Measurements from ENCODE around the gene THRB. TPM values are rescaled to one million over a fixed set of nuclear protein-coding genes. Genes with fewer than 3 reads are reported as not detected.

THRB gene
- total and polyA plus RNA-seq, 2 donors (not counting 3 experiments of a cell fraction or from before 2014, with no cell fraction given), result 0.06 TPM; not detected in 1

DNA sequence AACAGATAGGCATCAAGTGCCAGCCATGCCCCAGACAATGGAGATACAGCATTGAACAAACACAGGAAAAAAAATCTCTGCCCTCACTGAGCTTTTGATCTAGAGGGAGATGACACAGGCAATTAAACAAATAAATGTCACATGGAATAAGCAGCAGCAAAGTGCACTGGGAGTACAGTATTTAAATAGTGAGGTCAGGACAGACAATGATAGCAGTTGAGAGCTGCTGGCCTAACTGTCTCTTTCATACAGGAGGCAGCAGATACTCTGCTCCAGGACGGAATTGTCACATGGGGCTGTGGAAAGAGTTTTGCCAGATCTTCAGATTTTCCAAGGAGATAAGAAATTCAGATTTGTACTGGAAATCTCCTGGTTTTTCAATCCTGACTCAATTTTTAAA is 241.3 kb downstream of the THRB start:
- DNase-seq (ENCODE audit: low read depth, low spot score) (no peak), FAIRE-seq (no peak)
- intact Hi-C loops (cut with micrococcal nuclease), result no loop called here
- no peak overlapping the region for H3K9ac ChIP-seq (replicated peaks; ENCODE audit: extremely low read depth, insufficient read depth, low read length)
- H3K79me2 ChIP-seq (ENCODE audit: control insufficient read depth, insufficient read depth, low read length), result no peaks in the 10 kb centered on the region
- no peaks in the 10 kb centered on the region for H4K20me1 ChIP-seq (replicated peaks; ENCODE audit: control insufficient read depth, extremely low read depth, insufficient read depth, low read length)
- no peaks in the 10 kb centered on the region for H3K9me1 ChIP-seq (replicated peaks; ENCODE audit: control insufficient read depth, extremely low read depth, insufficient read depth, low read length)
- H3K27ac ChIP-seq (ENCODE audit: insufficient read depth, low read depth, low read length), result no peak overlapping the region
- no peak overlapping the region for H3K4me3 ChIP-seq (replicated peaks in 1 of 3; ENCODE audit: insufficient read depth in 1 of 3, low read depth in 1 of 3, low read length in 3 of 3)
- H2AFZ ChIP-seq (ENCODE audit: low read depth, low read length), result no peak overlapping the region
- BruUV-seq (replicated peaks), result no TSS peak
- no peaks in the 10 kb centered on the region for H3K36me3 ChIP-seq (ENCODE audit: control insufficient read depth in 2 of 2, extremely low read depth in 1 of 2, insufficient read depth in 2 of 2, low read length in 2 of 2)
- TF ChIP-seq EZH2 (IDR thresholded peaks at IDR 0.05; ENCODE audit: borderline replicate concordance, low read depth, low read length, severe bottlenecking), result no peak
- TF ChIP-seq JUN (IDR thresholded peaks at IDR 0.05; ENCODE audit: borderline replicate concordance, insufficient read depth, insufficient read length, low read depth), result no peak
- no peak for TF ChIP-seq FOS (IDR thresholded peaks at IDR 0.05; ENCODE audit: borderline replicate concordance, insufficient read depth, low read length)
- TF ChIP-seq GATA2 (IDR thresholded peaks at IDR 0.05; ENCODE audit: insufficient read depth, insufficient read length, low read depth, low read length), result no peak
- TF ChIP-seq, protein P1, sequence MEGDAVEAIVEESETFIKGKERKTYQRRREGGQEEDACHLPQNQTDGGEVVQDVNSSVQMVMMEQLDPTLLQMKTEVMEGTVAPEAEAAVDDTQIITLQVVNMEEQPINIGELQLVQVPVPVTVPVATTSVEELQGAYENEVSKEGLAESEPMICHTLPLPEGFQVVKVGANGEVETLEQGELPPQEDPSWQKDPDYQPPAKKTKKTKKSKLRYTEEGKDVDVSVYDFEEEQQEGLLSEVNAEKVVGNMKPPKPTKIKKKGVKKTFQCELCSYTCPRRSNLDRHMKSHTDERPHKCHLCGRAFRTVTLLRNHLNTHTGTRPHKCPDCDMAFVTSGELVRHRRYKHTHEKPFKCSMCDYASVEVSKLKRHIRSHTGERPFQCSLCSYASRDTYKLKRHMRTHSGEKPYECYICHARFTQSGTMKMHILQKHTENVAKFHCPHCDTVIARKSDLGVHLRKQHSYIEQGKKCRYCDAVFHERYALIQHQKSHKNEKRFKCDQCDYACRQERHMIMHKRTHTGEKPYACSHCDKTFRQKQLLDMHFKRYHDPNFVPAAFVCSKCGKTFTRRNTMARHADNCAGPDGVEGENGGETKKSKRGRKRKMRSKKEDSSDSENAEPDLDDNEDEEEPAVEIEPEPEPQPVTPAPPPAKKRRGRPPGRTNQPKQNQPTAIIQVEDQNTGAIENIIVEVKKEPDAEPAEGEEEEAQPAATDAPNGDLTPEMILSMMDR (IDR thresholded peaks at IDR 0.05; ENCODE audit: extremely low read depth in 1 of 2, insufficient read depth in 1 of 2, low read depth in 1 of 2, low read length in 2 of 2), result no peak
- no peak for TF ChIP-seq POLR2AphosphoS5 (IDR thresholded peaks at IDR 0.05; ENCODE audit: insufficient read depth, low read depth, low read length)
- no peak for TF ChIP-seq MAX (IDR thresholded peaks at IDR 0.05; ENCODE audit: insufficient read depth, insufficient read length)
- H3K27me3 ChIP-seq (ENCODE audit: control insufficient read depth in 2 of 2, insufficient read depth in 2 of 2, low read length in 2 of 2), result no peaks in the 10 kb centered on the region
- dilution Hi-C loops (cut with MboI; ENCODE audit: extremely low pct_ligation_motif_present, low sequenced_read_pairs), result no loop called here
- no peaks in the 10 kb centered on the region for H3K4me1 ChIP-seq (ENCODE audit: control insufficient read depth, extremely low read depth, insufficient read depth, low read length)
- ChIA-PET CTCF (no interaction called here), POLR2A (interaction anchor here (0.6 kb wide), 2 partner anchors 244 to 431 kb away, joined by 3 to 5 read pairs; no protein-coding TSS in a partner anchor)
- no peaks in the 10 kb centered on the region for H3K9me3 ChIP-seq (replicated peaks; ENCODE audit: control insufficient read depth, insufficient read depth, low read length)
- H3K4me2 ChIP-seq (ENCODE audit: insufficient read depth, low read length), result no peak overlapping the region

Measured in endothelial cell of umbilical vein (primary cell).